Keratinocyte (primary cell): Measurements from ENCODE around the gene SPATA13. TPM values are rescaled to one million over a fixed set of nuclear protein-coding genes. Genes with fewer than 3 reads are reported as not detected.
A peak's percentile ranks its signal among the peaks of the same experiment; 100 is the strongest.
"Not testable (repeated sequence)": the region's sequence is repeated elsewhere in the genome, so short reads cannot be mapped to it uniquely, and the experiment has no call there.

Experiments
- DNase-seq: peaks from one replicate; pipeline ENCODE4 v3.0.0-alpha.2; 2011; ENCODE audit warnings: low read depth, missing footprints, low spot score
- FAIRE-seq: peaks from 2 replicates; lab custom pipeline; 2011; peaks lifted over from hg19 to GRCh38; lab: Jason Lieb, UNC
- H2AFZ ChIP-seq: 2 replicates; pipeline ENCODE4 v1.6.0; 2012; ENCODE audit warnings: low read length, control low read depth, inconsistent platforms; ENCODE audit not compliant: control insufficient read depth
- H3K27ac ChIP-seq: 2 replicates; pipeline ENCODE4 v1.5.1; 2011; ENCODE audit warnings: low read length; ENCODE audit not compliant: control insufficient read depth, insufficient read depth
- H3K27me3 ChIP-seq: 3 replicates; pipeline ENCODE4 v1.6.0; 2011; ENCODE audit warnings: low read length; ENCODE audit not compliant: control insufficient read depth, insufficient read depth; ENCODE audit errors: extremely low read depth
- H3K36me3 ChIP-seq, 2 experiments: 2 replicates in 1 of 2; 3 replicates in 1 of 2; pipeline ENCODE4 v1.5.1; 2011; ENCODE audit warnings: low read length in 2 of 2, mild to moderate bottlenecking in 1 of 2; ENCODE audit not compliant: control insufficient read depth in 2 of 2, insufficient read depth in 2 of 2; ENCODE audit errors: extremely low read depth in 1 of 2
- H3K4me1 ChIP-seq: 3 replicates; pipeline ENCODE4 v1.5.1; 2011; ENCODE audit warnings: low read length; ENCODE audit not compliant: control insufficient read depth, insufficient read depth; ENCODE audit errors: extremely low read depth
- H3K4me2 ChIP-seq: 3 replicates; pipeline ENCODE4 v1.6.0; 2011; ENCODE audit warnings: low read depth, low read length; ENCODE audit not compliant: control insufficient read depth, insufficient read depth; ENCODE audit errors: extremely low read depth
- H3K4me3 ChIP-seq, 3 experiments: fragments of 200-600 bp in 1 of 3; sonication (generic) in 1 of 3; 2 replicates in 2 of 3; 3 replicates in 1 of 3; pipeline ENCODE4 v1.5.1; 2011 to 2016; ENCODE audit warnings: low read length in 3 of 3, mild to moderate bottlenecking in 3 of 3, control low read depth in 2 of 3, inconsistent platforms in 1 of 3, low read depth in 1 of 3, mixed read lengths in 1 of 3, mixed run types in 1 of 3, moderate library complexity in 1 of 3; ENCODE audit not compliant: control insufficient read depth in 2 of 3, insufficient read depth in 2 of 3; ENCODE audit errors: extremely low read depth in 1 of 3
- H3K79me2 ChIP-seq: 2 replicates; pipeline ENCODE4 v1.6.0; 2012; ENCODE audit warnings: low read length; ENCODE audit not compliant: control insufficient read depth, insufficient read depth
- H3K9ac ChIP-seq: 3 replicates; pipeline ENCODE4 v1.6.0; 2011; ENCODE audit warnings: low read length; ENCODE audit not compliant: control insufficient read depth, insufficient read depth; ENCODE audit errors: extremely low read depth
- H3K9me1 ChIP-seq: 3 replicates; pipeline ENCODE4 v1.6.0; 2011; ENCODE audit warnings: low read length; ENCODE audit not compliant: control insufficient read depth, insufficient read depth; ENCODE audit errors: extremely low read depth
- H3K9me3 ChIP-seq: 2 replicates; pipeline ENCODE4 v1.5.1; 2012; ENCODE audit warnings: low read depth, low read length; ENCODE audit not compliant: control insufficient read depth
- H4K20me1 ChIP-seq: 3 replicates; pipeline ENCODE4 v1.6.0; 2011; ENCODE audit warnings: low read length; ENCODE audit not compliant: control insufficient read depth, insufficient read depth; ENCODE audit errors: extremely low read depth
- CTCF ChIP-seq, 3 experiments: IDR thresholded peaks in 1 of 3; conservative IDR thresholded peaks in 1 of 3; optimal IDR thresholded peaks in 1 of 3; 2 replicates in 2 of 3; 3 replicates in 1 of 3; pipeline versions ENCODE3 to v1.5.1; 2011; ENCODE audit warnings: low read length in 3 of 3, mild to moderate bottlenecking in 3 of 3, moderate library complexity in 2 of 3, control low read depth in 1 of 3, inconsistent platforms in 1 of 3; ENCODE audit not compliant: insufficient read depth in 2 of 3; ENCODE audit errors: extremely low read depth in 1 of 3
- EZH2 ChIP-seq: IDR thresholded peaks from one replicate; pipeline ENCODE4 v1.6.1; 2012; ENCODE audit warnings: inconsistent platforms, mild to moderate bottlenecking, low read length, moderate library complexity
- dilution Hi-C: fragments of 300-500 bp; cut with MboI; formaldehyde crosslinking; loops from one replicate; pipeline ENCODE4 v1.7.0; 2020; ENCODE audit warnings: low sequenced_read_pairs; ENCODE audit not compliant: extremely low pct_ligation_motif_present
- polyA plus RNA-seq, 5 experiments: library from polyadenylated mRNA; depleted of rRNA in 3 of 5; stranded (reverse) in 3 of 5; stranded (forward) in 1 of 5; unstranded in 1 of 5; fragments of >200 nt; gene quantifications; 1 replicate in 1 of 5; 2 replicates in 3 of 5; 3 replicates in 1 of 5; pipeline versions ENCODE4 v1.2.1 to v1.2.3, GENCODE V29; 2011 to 2012; ENCODE audit warnings: missing spikeins in 2 of 5, low read depth in 1 of 5, low replicate concordance in 1 of 5

SPATA13 gene
- polyA plus RNA-seq, 1 donor (not counting 4 experiments of a cell fraction or from before 2014, with no cell fraction given), result 1.2 TPM

DNA sequence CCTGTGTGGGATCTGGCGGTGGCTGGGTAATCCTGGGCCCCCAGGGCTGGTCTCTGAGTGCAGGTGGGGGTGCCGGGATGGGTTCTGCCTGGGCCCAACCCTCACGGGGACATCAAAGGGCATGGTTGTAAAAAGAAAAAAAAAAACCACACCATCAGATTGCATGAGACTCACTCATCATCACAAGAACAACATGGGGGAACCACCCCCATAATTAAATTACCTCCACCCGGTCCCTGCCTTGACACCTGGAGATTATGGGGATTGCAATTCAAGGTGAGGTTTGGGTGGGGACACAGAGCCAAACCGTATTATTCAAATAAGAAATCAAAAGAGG lies 163.2 kb downstream of the SPATA13 start:
- H2AFZ ChIP-seq, result no peak overlapping the region
- no peak overlapping the region for H3K4me2 ChIP-seq
- dilution Hi-C loops, result no loop called here
- no peak for DNase-seq
- H3K27ac ChIP-seq, result no peak overlapping the region
- peaks cover 4% of the 10 kb centered on the region for H3K27me3 ChIP-seq
- H3K4me3 ChIP-seq, result no peak overlapping the region
- H3K9me3 ChIP-seq, result no peaks in the 10 kb centered on the region
- H3K79me2 ChIP-seq, result no peaks in the 10 kb centered on the region
- no peaks in the 10 kb centered on the region for H3K4me1 ChIP-seq
- H3K36me3 ChIP-seq, result no peaks in the 10 kb centered on the region
- no peaks in the 10 kb centered on the region for H4K20me1 ChIP-seq
- H3K9ac ChIP-seq, result no peak overlapping the region
- H3K9me1 ChIP-seq, result no peaks in the 10 kb centered on the region
- FAIRE-seq, result no peak
- TF ChIP-seq CTCF (optimal IDR thresholded peaks at IDR 0.05 in 1 of 3, IDR thresholded peaks at IDR 0.05 in 1 of 3, conservative IDR thresholded peaks at IDR 0.05 in 1 of 3; ENCODE audit: extremely low read depth in 1 of 3, insufficient read depth in 2 of 3, low read length in 3 of 3) (no peak), EZH2 (no peak)

GRCh38 chr13:24327598-24327997 lies 167.1 kb downstream of the SPATA13 start:
- H3K4me2 ChIP-seq, FAIRE-seq, H3K9ac ChIP-seq, H3K27me3 ChIP-seq, H3K4me1 ChIP-seq, dilution Hi-C loops, H3K79me2 ChIP-seq, H3K27ac ChIP-seq, DNase-seq, H3K36me3 ChIP-seq, H4K20me1 ChIP-seq, H2AFZ ChIP-seq, H3K9me3 ChIP-seq, H3K9me1 ChIP-seq, H3K4me3 ChIP-seq: not testable (repeated sequence)

DNA sequence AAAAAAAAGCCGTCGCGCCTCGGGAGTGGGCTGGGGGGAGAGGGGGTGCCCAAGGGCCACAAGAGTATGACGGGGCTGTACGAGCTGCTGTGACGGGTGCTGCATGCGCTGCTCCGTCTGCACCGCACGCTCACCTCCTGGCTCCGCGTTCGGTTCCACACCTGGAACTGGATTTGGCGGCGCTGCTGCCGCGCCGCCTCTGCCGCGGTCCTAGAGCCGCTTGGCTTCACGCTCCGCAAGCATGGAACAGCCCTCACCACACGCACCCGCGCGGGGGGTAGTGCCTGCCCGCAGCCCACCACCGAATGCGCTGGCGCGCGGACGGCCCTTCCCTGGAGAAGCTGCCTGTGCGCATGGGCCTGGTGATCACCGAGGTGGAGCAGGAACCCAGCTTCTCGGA lies 167.6 kb downstream of the SPATA13 start:
- Histone ChIP-seq H2AFZ (peak overlapping the region; percentile 37), H3K36me3 (no peaks in the 10 kb centered on the region), H3K9me3 (no peaks in the 10 kb centered on the region), H3K4me3 (no peak overlapping the region), H3K27me3 (peaks cover 4% of the 10 kb centered on the region), H4K20me1 (no peaks in the 10 kb centered on the region), H3K79me2 (no peaks in the 10 kb centered on the region), H3K9me1 (no peaks in the 10 kb centered on the region), H3K4me2 (no peak overlapping the region), H3K9ac (no peak overlapping the region), H3K4me1 (no peaks in the 10 kb centered on the region), H3K27ac (no peak overlapping the region)
- dilution Hi-C loops, result no loop called here
- FAIRE-seq (no peak), DNase-seq (no peak)
- TF ChIP-seq EZH2 (no peak), CTCF (optimal IDR thresholded peaks at IDR 0.05 in 1 of 3, IDR thresholded peaks at IDR 0.05 in 1 of 3, conservative IDR thresholded peaks at IDR 0.05 in 1 of 3; ENCODE audit: extremely low read depth in 1 of 3, insufficient read depth in 2 of 3, low read length in 3 of 3) (no peak)
